ENCODE results near the gene ZNF569. TPM values are rescaled to one million over a fixed set of nuclear protein-coding genes. Genes with fewer than 3 reads are reported as not detected.

ZNF569 gene
- total RNA-seq, 3 donors from 2014 or later (not counting 1 experiment from before 2014, with no cell fraction given): 6.3 to 9.5 (median 8.0) TPM

DNA sequence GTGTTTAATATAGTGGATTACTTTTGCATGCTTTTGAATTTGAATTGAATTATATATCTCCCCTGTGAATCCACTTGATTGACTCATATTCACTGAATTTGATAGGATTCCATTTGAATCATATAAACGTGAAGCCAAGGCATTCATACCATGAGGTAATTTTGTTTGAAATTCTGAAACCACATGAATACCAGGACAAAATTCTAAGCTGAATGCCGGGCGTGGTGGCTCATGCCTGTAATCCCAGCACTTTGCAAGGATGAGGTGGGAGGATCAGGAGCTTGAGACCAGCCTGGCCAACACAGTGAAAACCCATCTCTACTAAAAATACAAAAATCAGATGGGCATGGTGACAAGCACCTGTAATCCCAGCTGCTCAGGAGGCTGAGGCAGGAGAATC is 43.9 kb upstream of the ZNF569 start:
- TF ChIP-seq, protein P1, sequence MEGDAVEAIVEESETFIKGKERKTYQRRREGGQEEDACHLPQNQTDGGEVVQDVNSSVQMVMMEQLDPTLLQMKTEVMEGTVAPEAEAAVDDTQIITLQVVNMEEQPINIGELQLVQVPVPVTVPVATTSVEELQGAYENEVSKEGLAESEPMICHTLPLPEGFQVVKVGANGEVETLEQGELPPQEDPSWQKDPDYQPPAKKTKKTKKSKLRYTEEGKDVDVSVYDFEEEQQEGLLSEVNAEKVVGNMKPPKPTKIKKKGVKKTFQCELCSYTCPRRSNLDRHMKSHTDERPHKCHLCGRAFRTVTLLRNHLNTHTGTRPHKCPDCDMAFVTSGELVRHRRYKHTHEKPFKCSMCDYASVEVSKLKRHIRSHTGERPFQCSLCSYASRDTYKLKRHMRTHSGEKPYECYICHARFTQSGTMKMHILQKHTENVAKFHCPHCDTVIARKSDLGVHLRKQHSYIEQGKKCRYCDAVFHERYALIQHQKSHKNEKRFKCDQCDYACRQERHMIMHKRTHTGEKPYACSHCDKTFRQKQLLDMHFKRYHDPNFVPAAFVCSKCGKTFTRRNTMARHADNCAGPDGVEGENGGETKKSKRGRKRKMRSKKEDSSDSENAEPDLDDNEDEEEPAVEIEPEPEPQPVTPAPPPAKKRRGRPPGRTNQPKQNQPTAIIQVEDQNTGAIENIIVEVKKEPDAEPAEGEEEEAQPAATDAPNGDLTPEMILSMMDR (IDR thresholded peaks at IDR 0.05): no peak
- Histone ChIP-seq H3K9me3 (ENCODE audit: control insufficient read depth, insufficient read depth, low read length) (peaks cover 8% of the 10 kb centered on the region), H3K4me1 (ENCODE audit: control insufficient read depth, insufficient read depth, low read length) (peaks cover 7% of the 10 kb centered on the region), H3K27ac (ENCODE audit: low read length) (no peak overlapping the region), H3K27me3 (ENCODE audit: control insufficient read depth, insufficient read depth, low read length) (no peaks in the 10 kb centered on the region), H3K36me3 (ENCODE audit: control insufficient read depth, insufficient read depth, low read length) (peaks cover 4% of the 10 kb centered on the region), H3K4me3 (ENCODE audit: low read length) (no peak overlapping the region)
- H3K9me3 Mint-ChIP-seq: peaks cover 0 to 5% of the 10 kb centered on the region in 2 donors
- H3K4me1 Mint-ChIP-seq: peaks cover 10% of the 10 kb centered on the region in 2 donors
- no peak overlapping the region for H3K4me3 Mint-ChIP-seq
- peaks cover 13% of the 10 kb centered on the region for H3K36me3 Mint-ChIP-seq
- no peak overlapping the region for H3K27ac Mint-ChIP-seq
- intact Hi-C loops (cut with micrococcal nuclease): no loop called here
- WGBS (ENCODE audit: insufficient coverage): 97% methylated on average over 3 of the region's 3 CpGs
- DNase-seq (no peak), ATAC-seq (no peak)
- H3K27me3 Mint-ChIP-seq (ENCODE audit: low read depth in 2 of 2): no peaks in the 10 kb centered on the region

DNA sequence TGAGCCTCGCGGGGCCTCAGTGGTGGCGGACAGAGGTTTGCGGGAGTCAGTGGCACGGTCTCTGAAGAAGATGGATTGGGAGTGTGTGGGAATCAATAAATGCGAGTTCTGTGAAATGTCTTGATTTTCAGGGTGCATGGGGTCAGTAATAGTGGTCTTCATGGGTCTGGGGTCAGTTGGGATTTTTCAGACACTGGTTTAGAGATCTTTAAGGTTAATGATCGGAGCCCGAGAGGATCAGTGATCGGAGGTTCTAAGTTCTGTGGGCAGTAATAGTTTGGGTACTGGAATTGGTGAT is 39.9 kb upstream of the ZNF569 start:
- H3K27ac Mint-ChIP-seq: no peak overlapping the region
- DNase-seq (no peak), ATAC-seq (no peak)
- H3K4me3 Mint-ChIP-seq: no peak overlapping the region
- Histone ChIP-seq H3K4me1 (ENCODE audit: control insufficient read depth, insufficient read depth, low read length) (peaks cover 14% of the 10 kb centered on the region), H3K9me3 (ENCODE audit: control insufficient read depth, insufficient read depth, low read length) (peaks cover 17% of the 10 kb centered on the region), H3K4me3 (ENCODE audit: low read length) (peak overlapping the region; percentile 82), H3K27me3 (ENCODE audit: control insufficient read depth, insufficient read depth, low read length) (no peaks in the 10 kb centered on the region), H3K36me3 (ENCODE audit: control insufficient read depth, insufficient read depth, low read length) (peaks cover 2% of the 10 kb centered on the region), H3K27ac (ENCODE audit: low read length) (peak overlapping the region; percentile 98)
- no peaks in the 10 kb centered on the region for H3K9me3 Mint-ChIP-seq
- TF ChIP-seq, protein P1 (IDR thresholded peaks at IDR 0.05): no peak
- intact Hi-C loops (cut with micrococcal nuclease): loop anchor here (2.0 kb wide), 1 partner anchor 88 kb away; the partner anchor contains the start of genes ZNF540 and ZNF571
- peaks cover 7% of the 10 kb centered on the region for H3K36me3 Mint-ChIP-seq
- WGBS (ENCODE audit: insufficient coverage): 3% methylated on average over 9 of the region's 9 CpGs
- no peaks in the 10 kb centered on the region for H3K4me1 Mint-ChIP-seq
- H3K27me3 Mint-ChIP-seq (ENCODE audit: low read depth in 2 of 2): no peaks in the 10 kb centered on the region

DNA sequence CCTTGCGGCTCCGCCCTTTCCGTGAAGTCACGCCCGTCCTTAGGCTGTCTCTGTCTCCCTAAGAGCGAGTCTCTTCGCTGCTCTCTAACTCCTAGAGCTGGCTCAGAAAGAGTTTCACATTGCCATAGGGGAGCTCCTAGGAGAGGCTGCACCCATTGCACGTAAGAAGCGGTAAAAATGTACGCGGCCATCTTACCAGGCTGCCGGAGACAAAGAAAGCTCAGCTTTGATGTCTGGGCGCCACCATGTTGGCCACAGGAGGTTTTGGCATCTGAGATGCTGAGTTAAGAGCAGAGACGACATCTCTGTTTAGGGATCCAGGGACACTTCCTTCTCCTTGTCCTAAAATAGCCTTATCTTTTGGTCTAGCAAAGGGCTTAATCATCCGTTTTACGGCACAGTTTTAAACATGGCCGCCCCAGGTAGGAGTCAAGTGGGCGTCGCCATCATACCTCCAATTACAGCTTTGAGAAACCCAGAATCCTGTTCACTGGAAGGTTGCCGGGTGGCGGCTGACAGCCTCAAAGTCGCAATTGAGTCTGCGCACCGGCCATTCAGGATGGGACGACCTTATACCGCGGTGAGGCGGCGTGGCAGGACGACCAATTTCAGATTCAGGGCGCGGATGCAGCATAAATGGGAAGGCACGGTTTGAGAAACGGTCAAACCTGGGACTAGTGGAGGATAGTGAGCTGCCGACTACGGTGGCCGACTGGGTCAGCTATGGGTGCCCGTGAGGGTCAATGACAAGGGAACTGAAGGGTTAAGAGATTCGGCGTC is 39.3 kb upstream of the ZNF569 start, which contains the start of gene ZNF793:
TSS of gene ZNF793 (plus strand) at position 553 of the 780 bp plus-strand sequence. CDS start 16,501 bp downstream, outside the sequence.
- intact Hi-C loops (cut with micrococcal nuclease): loop anchor here (1.0 to 2.0 kb wide), 3 partner anchors 37 to 296 kb away; partner anchors contain the start of genes ZNF540, ZNF570, ZNF571 and ZNF585B

More for the DNA sequence above, 39.3 kb upstream of the ZNF569 start, which contains the start of gene ZNF793:
- peaks cover 15% of the 10 kb centered on the region for H3K9me3 ChIP-seq (ENCODE audit: control insufficient read depth, insufficient read depth, low read length)
- TF ChIP-seq, protein P1 (IDR thresholded peaks at IDR 0.05): no peak
- Mint-ChIP-seq H3K27ac (no peak within 1 kb of the TSS), H3K4me1 (no peaks in the 10 kb centered on the region), H3K4me3 (no peak within 1 kb of the TSS), H3K9me3 (no peaks in the 10 kb centered on the region), H3K36me3 (peaks cover 7% of the 10 kb centered on the region), H3K27me3 (ENCODE audit: low read depth in 2 of 2) (no peaks in the 10 kb centered on the region)
- DNase-seq (peak; percentile 72 to 87), ATAC-seq (peak; percentile 86 to 90 (median 87))
- 3% methylated on average over 40 of the region's 40 CpGs for WGBS (ENCODE audit: insufficient coverage)
- H3K4me1 ChIP-seq (ENCODE audit: control insufficient read depth, insufficient read depth, low read length): peaks cover 14% of the 10 kb centered on the region
- peak within 1 kb of the TSS; percentile 98 for H3K27ac ChIP-seq (ENCODE audit: low read length)
- H3K27me3 ChIP-seq (ENCODE audit: control insufficient read depth, insufficient read depth, low read length): no peaks in the 10 kb centered on the region
- H3K36me3 ChIP-seq (ENCODE audit: control insufficient read depth, insufficient read depth, low read length): no peaks in the 10 kb centered on the region
- peak within 1 kb of the TSS; percentile 82 for H3K4me3 ChIP-seq (ENCODE audit: low read length)
